SIG-M5 (cell line): ENCODE results near the gene ITGA11.
"Not testable (repeated sequence)": the region's sequence is repeated elsewhere in the genome, so short reads cannot be mapped to it uniquely, and the experiment has no call there.

Experiments
- DNase-seq: peaks from one replicate; lab custom pipeline; 2025; lab: John Stamatoyannopoulos, UW

ITGA11 gene

GRCh38 chr15:68411343-68411675 is 20.7 kb downstream of the ITGA11 start:
- no peak for DNase-seq

- DNase-seq, result no peak
These were observed 21.3 kb downstream of the ITGA11 start for GRCh38 chr15:68410466-68411342.

GRCh38 chr15:68409736-68410370 is 22.1 kb downstream of the ITGA11 start:
- DNase-seq, result no peak

- no peak for DNase-seq
These were observed 23.0 kb downstream of the ITGA11 start for GRCh38 chr15:68408971-68409370.

GRCh38 chr15:68407886-68408881 is 23.8 kb downstream of the ITGA11 start:
- no peak for DNase-seq

- no peak for DNase-seq
These were observed 24.6 kb downstream of the ITGA11 start for GRCh38 chr15:68407141-68407885.

GRCh38 chr15:68405378-68406250 is 26.3 kb downstream of the ITGA11 start:
- no peak for DNase-seq

- no peak for DNase-seq
These were observed 27.7 kb downstream of the ITGA11 start for GRCh38 chr15:68404056-68404798.

GRCh38 chr15:68403161-68403941 is 28.6 kb downstream of the ITGA11 start:
- no peak for DNase-seq

- DNase-seq, result no peak
These were observed 29.4 kb downstream of the ITGA11 start for GRCh38 chr15:68402432-68403160.

GRCh38 chr15:68401496-68402431 is 30.2 kb downstream of the ITGA11 start:
- DNase-seq, result no peak

GRCh38 chr15:68400066-68400456 is 31.9 kb downstream of the ITGA11 start:
- DNase-seq, result no peak

GRCh38 chr15:68399096-68400065 is 32.6 kb downstream of the ITGA11 start:
- DNase-seq, result no peak

GRCh38 chr15:68397999-68398398 is 34.0 kb downstream of the ITGA11 start:
- DNase-seq, result not testable (repeated sequence)

GRCh38 chr15:68396068-68396467 is 35.9 kb downstream of the ITGA11 start:
- no peak for DNase-seq

GRCh38 chr15:68391121-68391520 is 40.8 kb downstream of the ITGA11 start:
- DNase-seq, result no peak
